Hematopoietic multipotent progenitor cell (in vitro differentiated cells): Measurements from ENCODE around the gene TMEM254. TPM values are rescaled to one million over a fixed set of nuclear protein-coding genes. Genes with fewer than 3 reads are reported as not detected.
"Not testable (repeated sequence)": the region's sequence is repeated elsewhere in the genome, so short reads cannot be mapped to it uniquely, and the experiment has no call there.

ENCODE experiments used
- DNase-seq, 3 donors: peaks; one replicate each; pipeline ENCODE4 v3.0.0-alpha.2; 2011 to 2015; ENCODE audit warnings: low read depth in 2 of 3, low spot score in 2 of 3
- total RNA-seq: library from RNA; depleted of rRNA; stranded (reverse); fragments of >200 nt; gene quantifications from one replicate; pipeline ENCODE4 v1.2.3, GENCODE V29; 2012

TMEM254 gene
- total RNA-seq, 1 donor = 16.7 TPM

GRCh38 chr10:80072584-80072983 is 5.9 kb upstream of the TMEM254 start:
- DNase-seq = no peak

DNA sequence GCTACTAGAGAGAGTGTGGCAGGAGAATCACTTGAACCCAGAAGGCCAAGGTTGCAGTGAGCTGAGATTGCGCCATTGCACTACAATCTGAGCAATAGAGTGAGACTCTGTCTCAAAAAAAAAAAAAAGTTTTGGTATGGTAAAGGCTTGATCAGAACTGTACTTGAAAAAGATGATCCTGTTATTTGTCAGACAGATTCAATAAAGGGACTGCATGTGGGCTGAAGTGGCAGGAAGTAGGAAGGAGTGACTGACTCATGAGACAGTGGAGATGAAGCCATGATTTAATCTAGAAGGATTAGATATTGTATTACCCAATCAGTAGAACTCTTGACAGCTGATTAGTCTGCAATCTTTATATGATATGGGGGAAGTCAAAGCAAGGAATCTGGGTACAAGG is 2.7 kb upstream of the TMEM254 start:
- no peak for DNase-seq

- DNase-seq = no peak
Observed at GRCh38 chr10:80077869-80078447, 507 bp upstream of the TMEM254 start.

- no peak for DNase-seq
Observed at GRCh38 chr10:80079312-80079719, 851 bp downstream of the TMEM254 start.

DNA sequence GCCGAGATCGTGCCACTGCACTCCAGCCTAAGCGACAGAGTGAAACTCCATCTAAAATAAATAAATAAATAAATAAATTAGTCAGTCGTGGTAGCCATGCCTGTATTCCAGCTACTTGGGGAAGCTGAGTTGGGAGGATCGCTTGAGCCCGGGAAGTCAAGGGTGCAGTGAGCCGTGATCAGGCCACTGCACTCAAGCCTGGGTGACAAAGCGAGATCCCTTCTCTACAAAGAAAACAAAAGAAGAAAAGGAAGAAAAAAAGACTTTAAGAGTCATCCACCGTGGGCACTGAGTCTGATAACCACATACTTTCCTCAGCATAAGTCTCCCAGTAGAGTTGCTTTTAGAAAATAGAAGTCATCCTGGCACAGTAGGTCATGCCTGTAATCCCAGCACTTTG is 2.6 kb downstream of the TMEM254 start:
- no peak for DNase-seq

DNA sequence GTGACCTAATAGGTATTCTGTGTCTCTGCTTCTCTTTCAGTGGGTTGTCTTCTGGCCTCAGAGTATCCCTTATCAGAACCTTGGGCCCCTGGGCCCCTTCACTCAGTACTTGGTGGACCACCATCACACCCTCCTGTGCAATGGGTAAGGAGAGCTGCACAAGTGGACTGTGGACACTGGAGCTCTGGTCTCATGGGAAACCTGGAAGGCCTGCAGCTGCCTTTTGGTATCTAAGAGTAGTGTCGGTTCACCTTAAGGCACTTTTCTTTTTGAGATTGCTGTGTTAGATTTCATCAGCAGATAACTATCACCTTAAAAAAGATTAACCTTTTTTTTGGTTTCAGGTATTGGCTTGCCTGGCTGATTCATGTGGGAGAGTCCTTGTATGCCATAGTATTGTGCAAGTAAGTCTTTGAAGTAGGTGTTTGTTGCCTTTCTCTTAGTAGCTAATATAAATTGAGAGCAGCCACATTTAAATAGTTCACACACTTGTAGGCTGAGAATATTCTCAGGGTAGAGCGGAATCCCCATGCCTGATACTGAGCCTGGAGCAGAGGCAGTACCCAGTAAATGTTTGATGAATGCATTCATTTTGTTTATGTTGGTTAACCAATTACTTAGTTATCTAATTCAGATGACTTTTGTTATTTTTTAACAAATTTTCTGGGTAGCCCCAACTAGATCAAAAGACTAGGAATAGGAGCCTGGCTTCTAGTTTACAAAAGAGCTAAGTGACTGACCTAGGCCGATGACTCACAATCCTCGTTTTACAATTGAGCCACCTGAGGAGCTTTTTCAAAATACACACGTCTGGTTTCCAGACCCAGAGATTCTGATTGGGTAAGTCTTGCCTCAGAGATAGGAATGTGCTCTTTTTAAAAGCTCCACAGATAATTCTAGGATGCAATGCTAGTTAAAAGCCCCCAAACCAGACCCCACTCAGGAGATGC is 3.6 kb downstream of the TMEM254 start:
- no peak for DNase-seq

- DNase-seq = peak in 2 of 3 donors; percentile 73 to 90
Observed at GRCh38 chr10:80090121-80090520, 11.7 kb downstream of the TMEM254 start.

DNA sequence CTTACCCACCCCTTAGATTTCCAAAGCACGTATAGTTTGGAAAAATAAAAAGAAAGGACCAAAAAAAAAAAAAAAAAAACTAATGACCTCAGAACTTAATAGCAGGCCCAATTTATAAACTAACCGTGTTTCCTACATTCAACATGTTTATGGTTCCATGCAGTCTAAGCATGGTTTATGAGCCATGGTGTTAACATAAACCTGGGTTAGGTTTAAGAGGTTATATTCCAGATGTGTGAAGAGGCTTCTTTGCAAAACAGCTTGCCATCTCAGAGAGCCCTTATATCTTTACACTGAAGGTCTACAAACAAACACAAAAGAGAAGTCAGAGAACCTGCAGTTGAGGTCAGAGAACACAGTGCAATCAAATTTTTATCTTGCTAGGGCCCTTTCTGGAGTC is 15.8 kb downstream of the TMEM254 start:
- no peak for DNase-seq

- DNase-seq = not testable (repeated sequence)
Observed at GRCh38 chr10:80098272-80098671, 19.8 kb downstream of the TMEM254 start.

GRCh38 chr10:80099295-80099694 is 20.8 kb downstream of the TMEM254 start:
- not testable (repeated sequence) for DNase-seq

DNA sequence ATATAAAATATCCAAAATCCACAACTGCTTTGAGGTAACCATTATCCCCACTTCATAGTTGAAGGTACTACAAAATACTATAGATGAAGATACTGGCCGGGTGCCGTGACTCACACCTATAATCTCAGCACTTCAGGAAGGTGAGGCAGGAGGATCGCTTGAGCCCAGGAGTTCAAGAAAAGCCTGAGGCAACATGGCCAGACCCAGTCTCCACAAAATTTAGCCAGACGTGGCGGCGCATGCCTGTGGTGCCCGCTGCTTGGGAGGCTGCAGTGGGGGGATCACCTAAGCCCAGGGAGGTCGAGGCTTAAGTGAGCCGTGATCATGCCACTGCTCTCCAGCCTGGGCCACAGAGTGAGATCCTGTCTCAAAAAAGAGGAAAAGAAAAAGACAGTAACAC is 21.7 kb downstream of the TMEM254 start:
- no peak for DNase-seq

GRCh38 chr10:80100861-80101695 is 22.6 kb downstream of the TMEM254 start:
- DNase-seq = no peak

GRCh38 chr10:80104066-80104926 is 25.8 kb downstream of the TMEM254 start:
- peak in 2 of 3 donors; percentile 65 to 87 for DNase-seq

DNA sequence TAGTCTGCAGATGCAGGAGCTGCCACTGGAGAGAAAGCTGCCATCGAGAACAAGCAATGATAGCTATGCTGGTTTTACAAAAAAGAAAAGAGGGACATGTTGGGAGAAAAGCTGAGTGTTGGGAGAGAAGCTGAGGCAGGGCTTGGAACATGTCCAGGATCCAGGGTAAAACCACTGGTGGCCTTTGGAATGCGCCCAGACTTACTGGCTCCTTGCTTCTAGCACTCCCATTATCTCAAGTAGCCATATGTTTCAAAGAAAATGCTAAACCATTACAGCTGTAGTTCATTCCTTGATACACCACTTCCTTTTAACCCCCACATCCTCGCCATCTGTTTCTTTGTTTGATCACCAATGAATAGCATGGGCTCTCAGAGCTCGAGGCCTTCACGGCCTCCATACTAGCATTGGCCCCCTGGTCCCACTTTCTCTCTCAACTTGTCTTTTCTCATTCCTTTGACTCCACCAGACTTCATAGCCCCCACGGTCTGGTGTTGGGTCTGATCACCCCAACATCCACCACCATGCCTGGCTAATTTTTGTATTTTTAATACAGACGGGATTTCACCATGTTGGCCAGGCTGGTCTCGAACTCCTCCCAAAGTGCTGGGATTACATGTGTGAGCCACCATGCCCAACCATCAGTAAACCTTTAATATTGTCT is 30.2 kb downstream of the TMEM254 start:
- DNase-seq = peak in 1 of 3 donors; percentile 23

DNA sequence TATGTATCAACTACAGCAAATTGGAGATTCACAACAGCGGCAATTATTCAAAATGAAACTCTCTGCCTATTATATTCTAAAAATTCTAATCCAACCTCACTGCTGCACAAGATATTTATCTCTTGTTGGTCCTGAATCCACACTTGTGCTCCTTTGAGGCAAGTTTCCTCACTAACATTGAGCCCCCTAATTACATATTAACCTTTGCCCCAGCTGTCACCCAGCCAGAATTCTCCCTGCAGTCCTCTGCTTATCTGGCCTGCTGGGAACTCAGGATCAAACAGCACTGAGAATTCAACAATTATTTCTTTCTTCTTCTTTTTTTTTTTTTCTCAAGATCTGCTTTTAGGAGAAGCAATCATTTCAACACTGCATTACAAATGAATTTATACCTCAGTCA is 32.5 kb downstream of the TMEM254 start:
- DNase-seq = no peak

- no peak for DNase-seq
Observed at GRCh38 chr10:80118669-80119068, 40.2 kb downstream of the TMEM254 start.

- no peak for DNase-seq
Observed at GRCh38 chr10:80122110-80122710, 43.7 kb downstream of the TMEM254 start.

DNA sequence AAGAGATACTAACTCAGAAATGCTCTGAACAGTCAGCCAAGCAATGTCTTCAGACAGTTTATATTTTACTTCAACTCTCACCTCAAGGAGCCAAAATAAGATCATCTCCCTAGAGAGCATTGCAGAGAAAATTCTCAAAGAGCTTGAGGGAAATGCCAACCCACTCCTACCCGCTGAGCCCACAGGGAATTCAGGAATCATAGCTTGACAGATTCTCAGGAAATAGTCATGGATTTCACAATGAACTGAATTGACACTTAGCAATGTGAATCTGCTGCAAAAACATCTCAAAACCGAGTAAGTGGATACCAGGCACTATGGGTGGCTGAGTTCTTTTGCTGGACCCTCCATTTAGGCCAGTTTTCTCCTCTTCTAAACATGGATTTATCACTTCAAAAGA is 44.3 kb downstream of the TMEM254 start:
- DNase-seq = no peak

DNA sequence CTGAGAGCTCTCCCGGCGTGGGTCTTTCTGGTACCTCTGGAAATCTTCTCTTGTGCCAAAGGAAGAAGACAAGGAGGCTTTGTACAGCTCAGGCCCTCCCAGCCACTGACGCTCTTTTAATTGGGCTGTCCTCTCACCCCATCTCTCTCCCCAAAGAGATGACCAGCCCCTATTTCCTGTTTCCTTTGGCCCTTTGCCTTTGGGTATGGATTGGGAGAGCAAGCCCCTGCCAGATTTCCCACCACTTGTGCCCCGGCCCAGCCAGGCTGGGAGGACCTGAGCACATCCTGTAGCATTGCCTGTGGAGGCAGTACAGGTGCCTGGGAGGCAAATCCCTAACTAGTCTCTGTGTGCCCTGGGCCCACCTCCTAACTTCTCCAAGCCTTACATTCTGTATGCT is 48.4 kb downstream of the TMEM254 start:
- no peak for DNase-seq
